ENCODE results near the gene MAP3K6.
A peak's percentile ranks its signal among the peaks of the same experiment; 100 is the strongest.

GRCh38 chr1:27332536-27333281 lies 34.1 kb downstream of the MAP3K6 start:
- TF ChIP-seq CTCF (IDR thresholded peaks at IDR 0.05) (peak; percentile 45 to 49 (median 48)), POLR2A (IDR thresholded peaks at IDR 0.05) (no peak), EP300 (IDR thresholded peaks at IDR 0.05) (no peak)

Measured in ovary (tissue), 3 donors.